WERI-Rb-1 (cell line): ENCODE data around the gene FHIT.
"Not testable (repeated sequence)": the region's sequence is repeated elsewhere in the genome, so short reads cannot be mapped to it uniquely, and the experiment has no call there.

Source experiments
- DNase-seq: peaks from one replicate; pipeline ENCODE4 v3.0.0-alpha.2; 2020
- H3K27ac ChIP-seq: fragments of 250-450 bp; sonication (Bioruptor Pico); 2 replicates; pipeline ENCODE4 v1.5.1; 2020; ENCODE audit warnings: mild to moderate bottlenecking, moderate library complexity
- H3K27me3 ChIP-seq: fragments of 250-450 bp; sonication (Bioruptor Pico); 2 replicates; pipeline ENCODE4 v1.5.1; 2021; ENCODE audit warnings: mild to moderate bottlenecking, low read depth, moderate library complexity; ENCODE audit not compliant: insufficient read depth, severe bottlenecking
- H3K36me3 ChIP-seq: fragments of 250-450 bp; sonication (Bioruptor Pico); 2 replicates; pipeline ENCODE4 v1.5.1; 2020; ENCODE audit warnings: mild to moderate bottlenecking, moderate library complexity
- H3K4me3 ChIP-seq: 2 replicates; pipeline ENCODE4 v1.5.1; 2011; ENCODE audit warnings: low read depth, mild to moderate bottlenecking, control low read depth, low read length
- H3K9me3 ChIP-seq: fragments of 250-450 bp; sonication (Bioruptor Pico); 2 replicates; pipeline ENCODE4 v1.5.1; 2021; ENCODE audit warnings: mild to moderate bottlenecking, moderate library complexity; ENCODE audit not compliant: severe bottlenecking
- CTCF ChIP-seq: IDR thresholded peaks from 2 replicates; pipeline ENCODE4 v1.5.1; 2011; ENCODE audit warnings: low read depth, mild to moderate bottlenecking, control low read depth, inconsistent platforms, low read length

FHIT gene

GRCh38 chr3:61199843-61200242, 51.4 kb downstream of the FHIT start:
- H3K4me3 ChIP-seq, result no peak overlapping the region
- H3K36me3 ChIP-seq, result no peaks in the 10 kb centered on the region
- H3K9me3 ChIP-seq, result no peaks in the 10 kb centered on the region
- no peaks in the 10 kb centered on the region for H3K27me3 ChIP-seq
- no peak for DNase-seq
- no peak overlapping the region for H3K27ac ChIP-seq
- no peak for TF ChIP-seq CTCF

- H3K36me3 ChIP-seq, result no peaks in the 10 kb centered on the region
- H3K4me3 ChIP-seq, result no peak overlapping the region
- no peak for DNase-seq
- H3K27ac ChIP-seq, result no peak overlapping the region
- no peak for TF ChIP-seq CTCF
- no peaks in the 10 kb centered on the region for H3K9me3 ChIP-seq
- no peaks in the 10 kb centered on the region for H3K27me3 ChIP-seq
Measured at GRCh38 chr3:61194892-61195538, 56.2 kb downstream of the FHIT start.

- TF ChIP-seq CTCF, result no peak
- no peaks in the 10 kb centered on the region for H3K9me3 ChIP-seq
- H3K27ac ChIP-seq, result no peak overlapping the region
- DNase-seq, result peak; percentile 12
- H3K36me3 ChIP-seq, result no peaks in the 10 kb centered on the region
- H3K27me3 ChIP-seq, result no peaks in the 10 kb centered on the region
- H3K4me3 ChIP-seq, result no peak overlapping the region
Measured at GRCh38 chr3:61192222-61192621, 59.0 kb downstream of the FHIT start.

- H3K27ac ChIP-seq, H3K27me3 ChIP-seq, H3K9me3 ChIP-seq, H3K4me3 ChIP-seq, DNase-seq, H3K36me3 ChIP-seq: not testable (repeated sequence)
Measured at GRCh38 chr3:61190205-61190604, 61.0 kb downstream of the FHIT start.

- DNase-seq, result no peak
- Histone ChIP-seq H3K27me3 (no peaks in the 10 kb centered on the region), H3K27ac (no peak overlapping the region), H3K4me3 (no peak overlapping the region), H3K9me3 (no peaks in the 10 kb centered on the region), H3K36me3 (no peaks in the 10 kb centered on the region)
- TF ChIP-seq CTCF, result no peak
Measured at GRCh38 chr3:61186030-61186429, 65.2 kb downstream of the FHIT start.

GRCh38 chr3:61184956-61185355, 66.3 kb downstream of the FHIT start:
- H3K9me3 ChIP-seq, result no peaks in the 10 kb centered on the region
- H3K4me3 ChIP-seq, result no peak overlapping the region
- H3K36me3 ChIP-seq, result no peaks in the 10 kb centered on the region
- no peak overlapping the region for H3K27ac ChIP-seq
- DNase-seq, result no peak
- H3K27me3 ChIP-seq, result no peaks in the 10 kb centered on the region
- TF ChIP-seq CTCF, result no peak
